ENCODE data around the gene DRD1.

DNA sequence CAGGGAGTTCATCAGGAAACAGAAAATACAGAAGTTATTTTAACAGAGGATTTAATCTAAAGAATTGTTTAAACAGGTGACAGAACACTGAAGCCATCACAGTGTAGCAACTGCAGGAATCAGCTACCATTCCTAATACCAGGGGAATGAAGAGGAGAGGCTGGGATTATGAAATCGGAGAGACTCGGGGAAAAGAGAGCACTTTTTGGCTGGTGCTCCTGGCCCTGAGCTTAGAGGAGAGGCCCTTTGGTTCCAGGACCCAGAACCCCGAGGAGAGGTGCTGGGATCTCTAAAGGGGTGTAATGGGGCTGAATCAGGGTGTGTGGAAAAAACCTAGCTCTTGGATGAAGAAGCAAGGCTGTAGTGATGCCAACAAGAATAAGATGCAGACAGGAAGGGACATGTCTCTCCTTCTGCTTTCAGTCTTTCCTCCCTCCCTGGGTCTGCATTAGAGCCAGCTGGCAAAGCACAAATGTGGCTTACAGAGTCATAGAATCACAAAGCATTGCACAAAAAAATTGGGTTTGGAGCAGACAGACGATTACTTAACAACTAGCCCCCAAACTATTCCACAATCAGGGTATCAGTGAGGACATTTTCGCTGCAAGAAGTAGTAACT is 22.8 kb upstream of the DRD1 start:
- TF ChIP-seq GATA2 (IDR thresholded peaks at IDR 0.05; ENCODE audit: low read depth, low read length) (no peak), GATA3 (IDR thresholded peaks at IDR 0.05; ENCODE audit: low read depth, low read length) (no peak)
